ENCODE results near the gene TAF5L. TPM values are rescaled to one million over a fixed set of nuclear protein-coding genes. Genes with fewer than 3 reads are reported as not detected.
"Not testable (repeated sequence)": the region's sequence is repeated elsewhere in the genome, so short reads cannot be mapped to it uniquely, and the experiment has no call there.

Gene TAF5L
- total and polyA plus RNA-seq, 10 donors = 7.0 to 24.7 (median 17.8) TPM

DNA sequence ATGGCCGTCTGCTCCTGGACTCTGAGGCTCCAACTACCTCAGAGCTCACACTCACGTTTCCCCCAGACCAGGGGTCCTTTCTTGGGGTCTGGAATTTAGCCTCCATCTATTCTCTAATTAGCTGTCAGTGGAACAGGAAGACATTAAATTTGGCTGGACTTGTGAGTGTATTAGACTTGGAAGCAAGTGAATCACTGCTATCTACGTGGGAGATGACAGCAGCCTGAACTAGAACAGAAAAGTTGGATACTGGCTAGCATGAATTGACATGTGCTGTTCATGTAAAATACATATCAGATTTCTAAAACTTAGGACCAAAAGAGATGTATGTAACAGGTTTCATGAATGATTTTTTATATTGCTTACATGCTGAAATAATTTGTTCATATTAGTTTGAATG lies 28.0 kb downstream of the TAF5L start:
- Histone ChIP-seq H3K4me1 (no peaks in the 10 kb centered on the region), H3K4me3 (no peak overlapping the region), H3K27ac (no peak overlapping the region), H3K36me3 (peaks cover 6 to 96% (median 44%) of the 10 kb centered on the region in 6 donors), H3K27me3 (replicated peaks in 1 of 7) (no peaks in the 10 kb centered on the region), H3K9me3 (no peaks in the 10 kb centered on the region)
- intact Hi-C loops (cut with DNase I; ENCODE audit: low total_unique reads) = no loop called here
- TF ChIP-seq POLR2AphosphoS5 (IDR thresholded peaks at IDR 0.05) (no peak), CTCF (IDR thresholded peaks at IDR 0.05 in 8 of 11, conservative IDR thresholded peaks at IDR 0.05 in 3 of 11) (no peak), POLR2A (IDR thresholded peaks at IDR 0.05) (no peak)
- 84 to 98% (median 88%) methylated on average over 3 of the region's 3 CpGs for WGBS, 5 donors
- no peak for DNase-seq

- H3K36me3 ChIP-seq = peaks cover 6 to 96% (median 40%) of the 10 kb centered on the region in 6 donors
- H3K9me3 ChIP-seq = no peaks in the 10 kb centered on the region
- no peak for TF ChIP-seq POLR2AphosphoS5 (IDR thresholded peaks at IDR 0.05)
- no peak for TF ChIP-seq CTCF (IDR thresholded peaks at IDR 0.05 in 8 of 11, conservative IDR thresholded peaks at IDR 0.05 in 3 of 11)
- no peak for TF ChIP-seq POLR2A (IDR thresholded peaks at IDR 0.05)
- intact Hi-C loops (cut with DNase I; ENCODE audit: low total_unique reads) = no loop called here
- H3K27me3 ChIP-seq (replicated peaks in 1 of 7) = no peaks in the 10 kb centered on the region
- 65 to 90% (median 76%) methylated on average over 7 of the region's 7 CpGs for WGBS, 5 donors
- no peak for DNase-seq
- no peaks in the 10 kb centered on the region for H3K4me1 ChIP-seq
- no peak overlapping the region for H3K4me3 ChIP-seq
- H3K27ac ChIP-seq = no peak overlapping the region
Observed at GRCh38 chr1:229596925-229597699, 28.8 kb downstream of the TAF5L start.

DNA sequence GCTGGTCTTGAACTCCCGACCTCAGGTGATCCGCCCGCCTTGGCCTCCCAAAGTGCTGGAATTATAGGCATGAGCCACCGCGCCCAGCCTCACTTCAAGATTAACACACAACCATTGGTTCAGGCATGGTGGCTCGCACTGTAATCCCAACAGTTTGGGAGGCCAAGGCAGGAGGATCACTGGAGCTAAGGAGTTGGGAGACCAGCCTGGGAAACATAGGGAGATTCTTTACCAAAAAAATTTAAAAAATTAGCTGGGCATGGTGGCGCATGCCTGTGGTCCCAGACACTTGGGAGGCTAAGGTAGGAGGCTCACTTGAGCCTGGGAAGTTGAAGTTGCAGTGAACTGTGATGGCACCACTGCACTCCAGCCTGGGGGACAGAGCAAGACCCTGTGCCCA lies 30.0 kb downstream of the TAF5L start:
- DNase-seq; H3K9me3 ChIP-seq; H3K27me3 ChIP-seq (replicated peaks in 1 of 7); H3K4me1 ChIP-seq; intact Hi-C loops (cut with DNase I; ENCODE audit: low total_unique reads); H3K27ac ChIP-seq; H3K4me3 ChIP-seq: not testable (repeated sequence)
- WGBS, 5 donors = 96 to 99% (median 98%) methylated on average over 5 to 7 of the region's 7 CpGs
- H3K36me3 ChIP-seq = peaks cover 6 to 96% (median 30%) of the 10 kb centered on the region in 6 donors

GRCh38 chr1:229594227-229595008 lies 31.5 kb downstream of the TAF5L start:
- whole genome bisulfite sequencing, 5 donors = 94 to 98% (median 96%) methylated on average over 31 to 34 of the region's 34 CpGs
- Histone ChIP-seq H3K4me3 (no peak overlapping the region), H3K9me3 (no peaks in the 10 kb centered on the region), H3K27me3 (replicated peaks in 1 of 7) (no peaks in the 10 kb centered on the region), H3K36me3 (peaks cover 6 to 91% (median 27%) of the 10 kb centered on the region in 6 donors), H3K4me1 (no peaks in the 10 kb centered on the region), H3K27ac (no peak overlapping the region)
- TF ChIP-seq POLR2AphosphoS5 (IDR thresholded peaks at IDR 0.05) (no peak), CTCF (IDR thresholded peaks at IDR 0.05 in 8 of 11, conservative IDR thresholded peaks at IDR 0.05 in 3 of 11) (no peak), POLR2A (IDR thresholded peaks at IDR 0.05) (no peak)
- intact Hi-C loops (cut with DNase I; ENCODE audit: low total_unique reads) = no loop called here
- no peak for DNase-seq

All from spleen (tissue), 11 donors.